Gastroesophageal sphincter (tissue), 4 donors: ENCODE results near the gene LRRC43. TPM values are rescaled to one million over a fixed set of nuclear protein-coding genes. Genes with fewer than 3 reads are reported as not detected.
"Not testable (repeated sequence)": the region's sequence is repeated elsewhere in the genome, so short reads cannot be mapped to it uniquely, and the experiment has no call there.

ENCODE experiments used
- ATAC-seq: fragments of 150-250 bp; one replicate; pipeline ENCODE4 v1.9.1; 2016; ENCODE audit warnings: mild to moderate bottlenecking, moderate library complexity
- H3K27ac ChIP-seq, 4 donors: fragments of 200-600 bp; sonication (generic) in 3 of 4; 1 replicate in 3 of 4; 2 replicates in 1 of 4; pipeline ENCODE4 v1.5.1; 2016 to 2019
- H3K27me3 ChIP-seq: fragments of 200-600 bp; sonication (generic); one replicate; pipeline ENCODE4 v1.5.1; 2019
- H3K36me3 ChIP-seq, 2 donors: fragments of 200-600 bp; sonication (generic); one replicate each; pipeline ENCODE4 v1.5.1; 2019; ENCODE audit warnings: control low read depth in 1 of 2
- H3K4me1 ChIP-seq, 3 donors: fragments of 200-600 bp; sonication (generic); 1 replicate in 2 of 3; 2 replicates in 1 of 3; pipeline ENCODE4 v1.5.1; 2016 to 2019; ENCODE audit warnings: control low read depth in 2 of 3
- H3K4me3 ChIP-seq, 2 donors: fragments of 200-600 bp; sonication (generic); one replicate each; pipeline ENCODE4 v1.5.1; 2019; ENCODE audit warnings: mild to moderate bottlenecking in 1 of 2, moderate library complexity in 1 of 2
- H3K9me3 ChIP-seq, 3 donors: fragments of 200-600 bp; sonication (generic); one replicate each; pipeline ENCODE4 v1.5.1; 2017 to 2019; ENCODE audit warnings: control low read depth in 2 of 3
- EP300 ChIP-seq: sonication (generic); formaldehyde crosslinking; IDR thresholded peaks from one replicate; pipeline ENCODE4 v1.6.1; 2017; ENCODE audit warnings: antibody characterized with exemption, mild to moderate bottlenecking
- POLR2A ChIP-seq, 2 donors: fragments of 450-650 bp; IDR thresholded peaks; one replicate each; pipeline ENCODE4 v1.6.1; 2017; ENCODE audit warnings: antibody characterized with exemption in 2 of 2, mild to moderate bottlenecking in 2 of 2, moderate library complexity in 1 of 2
- POLR2AphosphoS5 ChIP-seq: sonication (generic); formaldehyde crosslinking; IDR thresholded peaks from one replicate; pipeline ENCODE4 v1.6.1; 2017; ENCODE audit warnings: antibody characterized with exemption
- WGBS, 2 donors: methylation state at CpG; one replicate each; pipeline ENCODE4 v1.1.5; 2018; ENCODE audit warnings: low coverage in 1 of 2; 5-methylcytosine and 5-hydroxymethylcytosine counted together
- total RNA-seq, 4 donors: library from RNA; depleted of rRNA; stranded (reverse); fragments of >200 nt; gene quantifications; one replicate each; pipeline ENCODE4 v1.1.0, GENCODE V29; 2016
- TF ChIP-seq, protein P1 (sequence below), 4 experiments: fragments of 200-600 bp in 2 of 4; fragments of 450-650 bp in 2 of 4; sonication (generic) in 1 of 4; IDR thresholded peaks; one replicate each; pipeline ENCODE4 v1.5.1; 2017 to 2019; ENCODE audit warnings: antibody characterized with exemption in 4 of 4, mild to moderate bottlenecking in 2 of 4, moderate library complexity in 2 of 4

Gene LRRC43
- total RNA-seq, 4 donors from 2014 or later, result 1.5 to 9.8 (median 3.6) TPM

DNA sequence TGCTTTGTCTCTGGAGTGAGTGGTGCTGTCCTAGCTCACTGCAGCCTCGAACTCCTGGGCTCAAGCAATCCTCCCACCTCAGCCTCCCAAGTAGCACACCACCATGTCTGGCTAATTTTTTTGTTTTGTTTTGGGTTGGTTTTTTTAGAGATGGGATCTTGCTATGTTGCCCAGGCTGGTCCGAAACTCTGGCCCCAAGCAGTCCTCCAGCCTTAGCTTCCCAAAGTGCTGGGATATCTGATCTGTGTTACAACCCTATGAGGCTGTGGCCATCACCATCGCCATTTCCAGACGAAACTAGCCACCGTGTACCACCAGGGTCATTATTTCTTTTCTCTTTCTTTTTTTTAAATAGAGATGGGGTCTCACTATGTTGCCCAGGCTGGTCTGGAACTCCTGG lies 11.5 kb upstream of the LRRC43 start:
- no peaks in the 10 kb centered on the region for H3K36me3 ChIP-seq
- no peak for ATAC-seq
- no peaks in the 10 kb centered on the region for H3K9me3 ChIP-seq
- no peak overlapping the region for H3K4me3 ChIP-seq
- H3K27me3 ChIP-seq, result peaks cover 19% of the 10 kb centered on the region
- TF ChIP-seq, protein P1, sequence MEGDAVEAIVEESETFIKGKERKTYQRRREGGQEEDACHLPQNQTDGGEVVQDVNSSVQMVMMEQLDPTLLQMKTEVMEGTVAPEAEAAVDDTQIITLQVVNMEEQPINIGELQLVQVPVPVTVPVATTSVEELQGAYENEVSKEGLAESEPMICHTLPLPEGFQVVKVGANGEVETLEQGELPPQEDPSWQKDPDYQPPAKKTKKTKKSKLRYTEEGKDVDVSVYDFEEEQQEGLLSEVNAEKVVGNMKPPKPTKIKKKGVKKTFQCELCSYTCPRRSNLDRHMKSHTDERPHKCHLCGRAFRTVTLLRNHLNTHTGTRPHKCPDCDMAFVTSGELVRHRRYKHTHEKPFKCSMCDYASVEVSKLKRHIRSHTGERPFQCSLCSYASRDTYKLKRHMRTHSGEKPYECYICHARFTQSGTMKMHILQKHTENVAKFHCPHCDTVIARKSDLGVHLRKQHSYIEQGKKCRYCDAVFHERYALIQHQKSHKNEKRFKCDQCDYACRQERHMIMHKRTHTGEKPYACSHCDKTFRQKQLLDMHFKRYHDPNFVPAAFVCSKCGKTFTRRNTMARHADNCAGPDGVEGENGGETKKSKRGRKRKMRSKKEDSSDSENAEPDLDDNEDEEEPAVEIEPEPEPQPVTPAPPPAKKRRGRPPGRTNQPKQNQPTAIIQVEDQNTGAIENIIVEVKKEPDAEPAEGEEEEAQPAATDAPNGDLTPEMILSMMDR (IDR thresholded peaks at IDR 0.05), result no peak
- no peak for TF ChIP-seq EP300
- no peak for TF ChIP-seq POLR2AphosphoS5
- 77 to 90% methylated on average over 4 to 5 of the region's 5 CpGs for WGBS, 2 donors
- no peak overlapping the region for H3K27ac ChIP-seq
- no peaks in the 10 kb centered on the region for H3K4me1 ChIP-seq

DNA sequence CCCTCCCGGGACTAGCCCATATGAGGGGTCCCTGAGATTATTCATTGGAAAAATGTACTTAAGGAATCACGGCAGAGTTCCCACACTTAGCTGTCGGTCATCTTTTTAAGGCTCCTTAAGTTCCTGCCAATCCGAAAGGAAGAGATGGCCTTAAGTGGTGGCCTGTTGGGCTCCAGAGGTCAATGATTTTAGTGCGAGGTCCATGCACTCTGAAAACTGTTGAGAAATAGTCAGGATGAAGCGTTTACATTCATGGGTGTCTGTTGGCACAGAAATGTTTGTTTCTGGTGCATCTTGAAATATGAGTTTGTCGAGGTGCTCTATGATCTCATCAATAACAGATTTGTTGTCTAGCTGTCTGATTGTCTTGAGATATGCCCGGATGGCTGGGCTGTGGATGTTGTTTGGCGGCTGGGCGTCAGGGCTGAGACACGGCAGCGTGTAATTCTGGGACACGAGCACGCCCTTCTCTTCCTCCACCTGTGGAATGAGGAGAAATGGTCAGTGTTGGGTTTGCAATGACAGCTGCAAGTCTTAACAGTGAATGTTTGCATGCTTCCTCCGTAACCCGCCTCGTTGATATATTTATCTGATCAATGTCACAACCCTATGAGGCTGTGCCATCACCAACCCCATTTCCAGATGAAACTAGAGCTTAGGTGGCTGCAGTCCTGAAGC lies 10.5 kb upstream of the LRRC43 start:
- ATAC-seq, result no peak
- peaks cover 15% of the 10 kb centered on the region for H3K27me3 ChIP-seq
- H3K4me3 ChIP-seq, result no peak overlapping the region
- no peaks in the 10 kb centered on the region for H3K36me3 ChIP-seq
- no peaks in the 10 kb centered on the region for H3K4me1 ChIP-seq
- H3K9me3 ChIP-seq, result no peaks in the 10 kb centered on the region
- no peak overlapping the region for H3K27ac ChIP-seq
- TF ChIP-seq POLR2AphosphoS5, result no peak
- no peak for TF ChIP-seq EP300
- no peak for TF ChIP-seq POLR2A (IDR thresholded peaks at IDR 0.05)
- TF ChIP-seq, protein P1 (IDR thresholded peaks at IDR 0.05), result no peak
- 45 to 65% methylated on average over 4 to 17 of the region's 17 CpGs for whole genome bisulfite sequencing, 2 donors

DNA sequence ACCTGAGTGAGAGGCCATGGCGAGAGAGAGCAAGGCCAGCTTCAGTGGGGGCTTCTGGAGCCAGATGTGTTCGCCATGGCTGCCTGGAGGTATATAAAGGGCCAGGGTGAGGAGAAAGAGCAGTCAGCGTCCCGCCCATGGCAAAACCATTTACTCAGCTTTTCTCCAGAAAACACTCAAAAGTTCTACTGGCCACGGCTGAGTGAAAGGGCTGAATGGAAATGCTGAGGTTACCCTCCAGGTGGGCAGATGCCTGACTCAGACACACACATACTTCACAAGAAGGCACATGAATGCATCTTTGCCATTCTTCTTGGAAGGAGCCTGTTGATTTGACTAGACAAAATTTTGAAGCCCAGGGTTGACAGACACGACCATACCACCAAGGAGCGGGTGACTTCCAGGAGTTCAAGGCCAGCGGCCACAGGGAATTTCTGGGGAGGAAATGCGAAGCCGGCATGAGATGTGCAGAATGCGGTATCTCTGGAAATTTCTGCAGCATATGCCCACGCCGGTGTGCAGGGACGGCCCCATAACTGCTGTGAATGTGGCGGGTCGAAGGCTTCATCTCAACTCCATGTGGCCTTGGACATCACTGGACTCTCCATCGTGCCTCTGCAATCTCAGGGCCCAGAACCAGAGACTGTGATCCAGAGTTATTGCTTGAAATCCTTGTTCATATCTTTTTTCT lies 8.6 kb upstream of the LRRC43 start, which contains the start of gene IL31:
Gene IL31, minus strand, starts transcription at position 67 of the 691 bp plus-strand sequence. Its CDS starts 49 bp downstream, at position 18.
- WGBS, 2 donors, result 86 to 98% methylated on average over 5 to 7 of the region's 17 CpGs
- no peak within 1 kb of the TSS for H3K4me3 ChIP-seq
- TF ChIP-seq POLR2A (IDR thresholded peaks at IDR 0.05) (no peak), EP300 (no peak)
- TF ChIP-seq, protein P1 (IDR thresholded peaks at IDR 0.05), result no peak
- no peak for ATAC-seq
- H3K36me3 ChIP-seq, result no peaks in the 10 kb centered on the region
- H3K27me3 ChIP-seq, result peaks cover 15% of the 10 kb centered on the region
- H3K9me3 ChIP-seq, result no peaks in the 10 kb centered on the region
- H3K4me1 ChIP-seq, result no peaks in the 10 kb centered on the region
- no peak within 1 kb of the TSS for H3K27ac ChIP-seq

DNA sequence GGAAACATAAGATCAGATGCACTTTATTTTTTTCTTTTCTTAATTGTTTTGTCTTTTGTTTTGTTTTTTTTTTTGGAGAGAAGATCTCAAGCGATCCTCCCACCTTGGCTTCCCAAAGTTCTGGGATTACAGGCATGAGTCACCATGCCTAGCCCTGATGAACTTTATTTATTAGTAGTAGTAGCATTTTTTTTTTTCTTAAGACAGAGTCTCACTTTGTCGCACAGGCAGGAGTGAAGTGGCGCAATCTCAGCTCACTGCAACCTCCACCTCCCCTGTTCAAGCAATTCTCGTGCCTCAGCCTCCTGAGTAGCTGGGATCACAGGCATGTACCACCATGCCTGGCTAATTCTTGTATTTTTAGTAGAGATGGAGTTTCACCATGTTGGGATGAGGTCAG lies 6.5 kb upstream of the LRRC43 start:
- H3K4me3 ChIP-seq, H3K4me1 ChIP-seq, ATAC-seq, H3K9me3 ChIP-seq, H3K36me3 ChIP-seq, H3K27me3 ChIP-seq, H3K27ac ChIP-seq: not testable (repeated sequence)
- 100% methylated on average over 1 of the region's 4 CpGs; no CpG with 5 or more reads in 1 of the 2 donors for WGBS, 2 donors

DNA sequence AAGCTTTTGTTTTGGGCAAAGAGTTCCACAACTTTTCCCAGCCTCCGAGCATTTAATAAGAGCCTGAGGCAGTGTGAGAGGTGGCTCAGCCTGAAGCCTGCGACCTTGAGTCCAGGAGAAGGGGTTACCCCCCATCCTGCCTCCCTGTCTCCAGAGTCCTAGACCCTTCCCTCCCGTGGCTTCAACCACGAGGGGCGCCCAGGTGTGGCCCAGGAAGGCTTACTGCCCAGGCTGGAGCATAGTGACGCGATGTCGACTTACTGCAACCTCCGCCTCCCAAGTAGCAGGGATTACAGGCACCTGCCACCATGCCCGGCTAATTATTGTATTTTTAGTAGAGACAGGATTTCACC lies 641 bp downstream of the LRRC43 start:
- WGBS, 2 donors, result 88 to 100% methylated on average over 1 to 5 of the region's 10 CpGs
- ATAC-seq, result no peak
- Histone ChIP-seq H3K27me3 (no peaks in the 10 kb centered on the region), H3K36me3 (no peaks in the 10 kb centered on the region), H3K4me3 (peak overlapping the region in 1 of 2 donors; percentile 58), H3K27ac (peak overlapping the region in 1 of 4 donors; percentile 57), H3K4me1 (peaks cover 0 to 11% (median 0%) of the 10 kb centered on the region in 3 donors), H3K9me3 (no peaks in the 10 kb centered on the region)
- TF ChIP-seq EP300 (no peak), POLR2A (IDR thresholded peaks at IDR 0.05) (no peak), POLR2AphosphoS5 (no peak)
- TF ChIP-seq, protein P1 (IDR thresholded peaks at IDR 0.05), result no peak
